GM18511 (cell line): ENCODE results near the gene HNRNPAB.
"Not testable (repeated sequence)": the region's sequence is repeated elsewhere in the genome, so short reads cannot be mapped to it uniquely, and the experiment has no call there.

Experiments used
- ATAC-seq: cut with Tn5 transposase; IDR thresholded peaks from one replicate; pipeline ENCODE4 v1.9.1; 2021; ENCODE audit warnings: mild to moderate bottlenecking, moderate library complexity; ENCODE audit not compliant: unreplicated experiment

HNRNPAB gene

GRCh38 chr5:178229111-178229510 is 24.8 kb downstream of the HNRNPAB start:
- ATAC-seq: not testable (repeated sequence)

- ATAC-seq: no peak
Measured at GRCh38 chr5:178229861-178230260, 25.5 kb downstream of the HNRNPAB start.

- ATAC-seq: no peak
Measured at GRCh38 chr5:178230879-178231538, 26.7 kb downstream of the HNRNPAB start.

- peak; percentile 14 for ATAC-seq
Measured at GRCh38 chr5:178231539-178232123, 27.3 kb downstream of the HNRNPAB start.

- ATAC-seq: peak; percentile 73
Measured at GRCh38 chr5:178232124-178232919, 28.0 kb downstream of the HNRNPAB start, which contains the start of gene PHYKPL. TSS of gene PHYKPL (minus strand) at chr5:178232802. CDS start at chr5:178232550, 252 bp downstream.

GRCh38 chr5:178232920-178233429 is 28.6 kb downstream of the HNRNPAB start:
- ATAC-seq: peak; percentile 28

GRCh38 chr5:178234121-178234749 is 29.9 kb downstream of the HNRNPAB start:
- no peak for ATAC-seq

- no peak for ATAC-seq
Measured at GRCh38 chr5:178234750-178235587, 30.6 kb downstream of the HNRNPAB start.

GRCh38 chr5:178235588-178235974 is 31.2 kb downstream of the HNRNPAB start:
- no peak for ATAC-seq

- no peak for ATAC-seq
Measured at GRCh38 chr5:178236126-178236525, 31.8 kb downstream of the HNRNPAB start.

GRCh38 chr5:178236679-178237078 is 32.3 kb downstream of the HNRNPAB start:
- no peak for ATAC-seq

- ATAC-seq: no peak
Measured at GRCh38 chr5:178237431-178238312, 33.3 kb downstream of the HNRNPAB start.

- ATAC-seq: no peak
Measured at GRCh38 chr5:178238313-178238635, 33.9 kb downstream of the HNRNPAB start.

GRCh38 chr5:178238711-178239592 is 34.6 kb downstream of the HNRNPAB start:
- no peak for ATAC-seq

- ATAC-seq: not testable (repeated sequence)
Measured at GRCh38 chr5:178239626-178240301, 35.4 kb downstream of the HNRNPAB start.

GRCh38 chr5:178240341-178240741 is 36.0 kb downstream of the HNRNPAB start:
- ATAC-seq: no peak

- peak; percentile 51 for ATAC-seq
Measured at GRCh38 chr5:178240766-178241165, 36.4 kb downstream of the HNRNPAB start.

GRCh38 chr5:178241231-178241663 is 36.9 kb downstream of the HNRNPAB start:
- ATAC-seq: peak; percentile 37
